Measurements from ENCODE around the gene SLC9A9. TPM values are rescaled to one million over a fixed set of nuclear protein-coding genes. Genes with fewer than 3 reads are reported as not detected.

SLC9A9 gene
- total RNA-seq, 4 donors from 2014 or later = 2.1 to 40.4 (median 7.2) TPM

- no peaks in the 10 kb centered on the region for H3K36me3 ChIP-seq
- no peak overlapping the region for H3K4me3 ChIP-seq
- no peak for DNase-seq
- TF ChIP-seq POLR2A (IDR thresholded peaks at IDR 0.05) (no peak), CTCF (IDR thresholded peaks at IDR 0.05) (no peak)
- no peaks in the 10 kb centered on the region for H3K27me3 ChIP-seq
- H3K4me1 ChIP-seq = no peaks in the 10 kb centered on the region
- H3K27ac ChIP-seq = no peak overlapping the region
- H3K9me3 ChIP-seq = no peaks in the 10 kb centered on the region
These were observed 481.1 kb downstream of the SLC9A9 start for GRCh38 chr3:143367171-143367570.

- DNase-seq = no peak
- Histone ChIP-seq H3K4me3 (no peak overlapping the region), H3K4me1 (no peaks in the 10 kb centered on the region), H3K27me3 (no peaks in the 10 kb centered on the region), H3K27ac (no peak overlapping the region), H3K9me3 (no peaks in the 10 kb centered on the region), H3K36me3 (no peaks in the 10 kb centered on the region)
- TF ChIP-seq CTCF (IDR thresholded peaks at IDR 0.05) = no peak
- TF ChIP-seq POLR2A (IDR thresholded peaks at IDR 0.05) = no peak
These were observed 481.6 kb downstream of the SLC9A9 start for GRCh38 chr3:143366672-143367071.

GRCh38 chr3:143363949-143364348 lies 484.3 kb downstream of the SLC9A9 start:
- Histone ChIP-seq H3K4me3 (no peak overlapping the region), H3K27me3 (no peaks in the 10 kb centered on the region), H3K36me3 (no peaks in the 10 kb centered on the region), H3K9me3 (no peaks in the 10 kb centered on the region), H3K4me1 (no peaks in the 10 kb centered on the region), H3K27ac (no peak overlapping the region)
- DNase-seq = no peak
- no peak for TF ChIP-seq POLR2A (IDR thresholded peaks at IDR 0.05)
- no peak for TF ChIP-seq CTCF (IDR thresholded peaks at IDR 0.05)

- Histone ChIP-seq H3K27ac (no peak overlapping the region), H3K36me3 (no peaks in the 10 kb centered on the region), H3K4me3 (no peak overlapping the region), H3K27me3 (no peaks in the 10 kb centered on the region), H3K9me3 (no peaks in the 10 kb centered on the region), H3K4me1 (no peaks in the 10 kb centered on the region)
- TF ChIP-seq POLR2A (IDR thresholded peaks at IDR 0.05) = no peak
- no peak for TF ChIP-seq CTCF (IDR thresholded peaks at IDR 0.05)
- no peak for DNase-seq
These were observed 485.0 kb downstream of the SLC9A9 start for GRCh38 chr3:143363276-143363675.

- H3K27ac ChIP-seq = no peak overlapping the region
These were observed 485.9 kb downstream of the SLC9A9 start for GRCh38 chr3:143362115-143362991.

More at GRCh38 chr3:143362115-143362991, 485.9 kb downstream of the SLC9A9 start:
- no peaks in the 10 kb centered on the region for H3K4me1 ChIP-seq
- no peak overlapping the region for H3K4me3 ChIP-seq
- no peaks in the 10 kb centered on the region for H3K9me3 ChIP-seq
- no peaks in the 10 kb centered on the region for H3K27me3 ChIP-seq
- TF ChIP-seq POLR2A (IDR thresholded peaks at IDR 0.05) = no peak
- no peak for TF ChIP-seq CTCF (IDR thresholded peaks at IDR 0.05)
- H3K36me3 ChIP-seq = no peaks in the 10 kb centered on the region
- DNase-seq = no peak
